Large intestine (tissue), 3 donors: ENCODE data around the gene KSR1. TPM values are rescaled to one million over a fixed set of nuclear protein-coding genes. Genes with fewer than 3 reads are reported as not detected.

Source experiments
- DNase-seq, 2 donors: peaks; one replicate each; pipeline versions ENCODE4 v3.0.0 to v3.0.0-alpha.2; 2013
- H3K27ac ChIP-seq: one replicate; pipeline ENCODE4 v1.5.1; 2013; ENCODE audit warnings: low read length
- H3K27me3 ChIP-seq: 2 replicates; pipeline ENCODE4 v1.6.1; 2013; ENCODE audit warnings: low read length; ENCODE audit not compliant: control insufficient read depth, insufficient read depth
- H3K36me3 ChIP-seq: 2 replicates; pipeline ENCODE4 v1.6.1; 2013; ENCODE audit warnings: low read length; ENCODE audit not compliant: control insufficient read depth, insufficient read depth
- H3K4me1 ChIP-seq: one replicate; pipeline ENCODE4 v1.6.1; 2013; ENCODE audit warnings: low read length; ENCODE audit not compliant: control insufficient read depth, insufficient read depth
- H3K4me3 ChIP-seq: one replicate; pipeline ENCODE4 v1.5.1; 2013; ENCODE audit warnings: low read length
- H3K9me3 ChIP-seq: one replicate; pipeline ENCODE4 v1.6.1; 2013; ENCODE audit warnings: mild to moderate bottlenecking, low read depth, low read length, moderate library complexity; ENCODE audit not compliant: control insufficient read depth
- WGBS: methylation state at CpG from one replicate; pipeline ENCODE4 v1.1.5; 2013; ENCODE audit warnings: low lambda C conversion rate; ENCODE audit not compliant: insufficient coverage; 5-methylcytosine and 5-hydroxymethylcytosine counted together
- polyA plus RNA-seq: library from polyadenylated mRNA; unstranded; fragments of 120-200 nt; gene quantifications from one replicate; pipeline ENCODE4 v1.2.1, GENCODE V29; 2013

Gene KSR1
- polyA plus RNA-seq, 1 donor, result 65.0 TPM

GRCh38 chr17:27590864-27591263, 134.6 kb downstream of the KSR1 start:
- Histone ChIP-seq H3K27ac (no peak overlapping the region), H3K4me3 (no peak overlapping the region), H3K4me1 (peaks cover 7% of the 10 kb centered on the region), H3K9me3 (no peaks in the 10 kb centered on the region), H3K27me3 (no peaks in the 10 kb centered on the region), H3K36me3 (peaks cover 76% of the 10 kb centered on the region)
- no CpG with 5 or more reads among the region's 3 CpGs for WGBS
- DNase-seq, result no peak

GRCh38 chr17:27591986-27592385, 135.7 kb downstream of the KSR1 start:
- no CpG with 5 or more reads among the region's 3 CpGs for WGBS
- H3K4me3 ChIP-seq, result no peak overlapping the region
- no peaks in the 10 kb centered on the region for H3K4me1 ChIP-seq
- peaks cover 77% of the 10 kb centered on the region for H3K36me3 ChIP-seq
- no peaks in the 10 kb centered on the region for H3K9me3 ChIP-seq
- H3K27ac ChIP-seq, result no peak overlapping the region
- DNase-seq, result no peak
- no peaks in the 10 kb centered on the region for H3K27me3 ChIP-seq

GRCh38 chr17:27593232-27593856, 137.1 kb downstream of the KSR1 start:
- H3K9me3 ChIP-seq, result no peaks in the 10 kb centered on the region
- H3K4me3 ChIP-seq, result no peak overlapping the region
- H3K36me3 ChIP-seq, result peaks cover 77% of the 10 kb centered on the region
- H3K4me1 ChIP-seq, result no peaks in the 10 kb centered on the region
- WGBS, result no CpG with 5 or more reads among the region's 9 CpGs
- no peaks in the 10 kb centered on the region for H3K27me3 ChIP-seq
- no peak for DNase-seq
- no peak overlapping the region for H3K27ac ChIP-seq

GRCh38 chr17:27593857-27594255, 137.6 kb downstream of the KSR1 start:
- WGBS, result no CpG with 5 or more reads among the region's 3 CpGs
- Histone ChIP-seq H3K4me3 (no peak overlapping the region), H3K27me3 (no peaks in the 10 kb centered on the region), H3K9me3 (no peaks in the 10 kb centered on the region), H3K27ac (no peak overlapping the region), H3K36me3 (peaks cover 78% of the 10 kb centered on the region), H3K4me1 (no peaks in the 10 kb centered on the region)
- no peak for DNase-seq

GRCh38 chr17:27595208-27595607, 139.0 kb downstream of the KSR1 start:
- H3K4me3 ChIP-seq, result no peak overlapping the region
- no peaks in the 10 kb centered on the region for H3K27me3 ChIP-seq
- no CpG with 5 or more reads among the region's 2 CpGs for WGBS
- DNase-seq, result no peak
- no peaks in the 10 kb centered on the region for H3K4me1 ChIP-seq
- H3K27ac ChIP-seq, result no peak overlapping the region
- H3K9me3 ChIP-seq, result no peaks in the 10 kb centered on the region
- peaks cover 75% of the 10 kb centered on the region for H3K36me3 ChIP-seq

- no peak for DNase-seq
- Histone ChIP-seq H3K27me3 (no peaks in the 10 kb centered on the region), H3K36me3 (peaks cover 80% of the 10 kb centered on the region), H3K4me1 (no peaks in the 10 kb centered on the region), H3K9me3 (no peaks in the 10 kb centered on the region), H3K4me3 (no peak overlapping the region), H3K27ac (no peak overlapping the region)
- whole genome bisulfite sequencing, result no CpG with 5 or more reads among the region's 4 CpGs
Observed at GRCh38 chr17:27596096-27596495, 139.8 kb downstream of the KSR1 start.

GRCh38 chr17:27596566-27597187, 140.4 kb downstream of the KSR1 start:
- no peaks in the 10 kb centered on the region for H3K9me3 ChIP-seq
- no peaks in the 10 kb centered on the region for H3K4me1 ChIP-seq
- H3K27ac ChIP-seq, result no peak overlapping the region
- no peak overlapping the region for H3K4me3 ChIP-seq
- peaks cover 80% of the 10 kb centered on the region for H3K36me3 ChIP-seq
- WGBS, result no CpG with 5 or more reads among the region's 9 CpGs
- DNase-seq, result no peak
- no peaks in the 10 kb centered on the region for H3K27me3 ChIP-seq

GRCh38 chr17:27597188-27597580, 140.9 kb downstream of the KSR1 start:
- H3K36me3 ChIP-seq, result peaks cover 78% of the 10 kb centered on the region
- WGBS, result no CpG with 5 or more reads among the region's 10 CpGs

GRCh38 chr17:27597783-27598320, 141.6 kb downstream of the KSR1 start:
- no CpG with 5 or more reads among the region's 5 CpGs for WGBS
- peaks cover 74% of the 10 kb centered on the region for H3K36me3 ChIP-seq
- no peak for DNase-seq

More at GRCh38 chr17:27597188-27597580, 140.9 kb downstream of the KSR1 start:
- no peak overlapping the region for H3K27ac ChIP-seq
- DNase-seq, result no peak
- H3K27me3 ChIP-seq, result no peaks in the 10 kb centered on the region
- no peaks in the 10 kb centered on the region for H3K9me3 ChIP-seq
- no peaks in the 10 kb centered on the region for H3K4me1 ChIP-seq
- no peak overlapping the region for H3K4me3 ChIP-seq

GRCh38 chr17:27598337-27599050, 142.2 kb downstream of the KSR1 start:
- WGBS, result no CpG with 5 or more reads among the region's 17 CpGs
- H3K4me1 ChIP-seq, result no peaks in the 10 kb centered on the region
- H3K27ac ChIP-seq, result no peak overlapping the region
- DNase-seq, result no peak
- no peak overlapping the region for H3K4me3 ChIP-seq
- peaks cover 68% of the 10 kb centered on the region for H3K36me3 ChIP-seq
- no peaks in the 10 kb centered on the region for H3K27me3 ChIP-seq
- H3K9me3 ChIP-seq, result no peaks in the 10 kb centered on the region

More at GRCh38 chr17:27597783-27598320, 141.6 kb downstream of the KSR1 start:
- H3K9me3 ChIP-seq, result no peaks in the 10 kb centered on the region
- H3K27me3 ChIP-seq, result no peaks in the 10 kb centered on the region
- H3K27ac ChIP-seq, result no peak overlapping the region
- H3K4me1 ChIP-seq, result no peaks in the 10 kb centered on the region
- no peak overlapping the region for H3K4me3 ChIP-seq
